ENCODE data around the gene DXO. TPM values are rescaled to one million over a fixed set of nuclear protein-coding genes. Genes with fewer than 3 reads are reported as not detected.

DXO gene
- 19.4 and 23.9 TPM in 2 replicates for total RNA-seq (2014; rRNA removed; shearing (Covaris generic))

DNA sequence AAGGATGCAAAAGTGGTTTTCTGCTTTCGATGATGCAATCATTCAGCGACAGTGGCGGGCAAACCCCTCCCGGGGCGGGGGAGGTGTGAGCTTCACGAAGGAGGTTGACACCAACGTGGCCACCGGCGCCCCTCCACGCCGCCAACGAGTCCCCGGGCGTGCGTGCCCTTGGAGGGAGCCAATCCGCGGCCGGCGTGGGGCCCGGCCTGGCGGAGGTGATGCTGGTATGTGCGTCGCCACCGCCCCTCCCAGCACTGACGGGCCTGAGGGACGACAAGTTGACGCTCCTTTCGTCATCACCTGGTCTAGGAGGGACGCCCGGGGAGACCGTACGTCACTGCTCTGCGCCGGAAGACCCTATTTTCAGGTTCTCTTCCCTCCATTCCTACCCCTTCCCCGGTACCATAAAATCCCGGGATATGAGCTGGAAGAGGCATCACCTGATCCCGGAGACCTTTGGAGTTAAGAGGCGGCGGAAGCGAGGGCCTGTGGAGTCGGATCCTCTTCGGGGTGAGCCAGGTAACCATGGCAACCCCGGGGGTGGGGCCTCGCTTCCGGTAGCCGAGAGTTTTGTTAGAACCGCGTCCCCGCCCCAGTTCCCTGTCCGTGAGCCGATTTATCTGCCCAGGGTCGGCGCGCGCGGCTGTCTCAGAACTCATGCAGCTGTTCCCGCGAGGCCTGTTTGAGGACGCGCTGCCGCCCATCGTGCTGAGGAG lies at the start of gene DXO:
DXO (minus strand) TSS at position 146 of the 716 bp plus-strand sequence. CDS start 463 bp downstream, outside the sequence.

GRCh38 chr6:32014547-32014946 lies 42.6 kb upstream of the DXO start, which contains the start of gene C4B:
C4B (plus strand) TSS chr6:32014795; CDS start chr6:32014846, 51 bp downstream.

GRCh38 chr6:31981744-31982143 lies 9.8 kb upstream of the DXO start, which contains the start of gene C4A:
C4A (plus strand) TSS chr6:31982057; CDS start chr6:31982108, 51 bp downstream.

GRCh38 chr6:31958741-31959739 lies 12.9 kb downstream of the DXO start, which contains the start of the genes NELFE and SKIC2:
NELFE (minus strand) TSS chr6:31958971; CDS start chr6:31958446, 525 bp downstream.
SKIC2 (plus strand) TSS chr6:31959175; CDS start chr6:31959193, 18 bp downstream.

DNA sequence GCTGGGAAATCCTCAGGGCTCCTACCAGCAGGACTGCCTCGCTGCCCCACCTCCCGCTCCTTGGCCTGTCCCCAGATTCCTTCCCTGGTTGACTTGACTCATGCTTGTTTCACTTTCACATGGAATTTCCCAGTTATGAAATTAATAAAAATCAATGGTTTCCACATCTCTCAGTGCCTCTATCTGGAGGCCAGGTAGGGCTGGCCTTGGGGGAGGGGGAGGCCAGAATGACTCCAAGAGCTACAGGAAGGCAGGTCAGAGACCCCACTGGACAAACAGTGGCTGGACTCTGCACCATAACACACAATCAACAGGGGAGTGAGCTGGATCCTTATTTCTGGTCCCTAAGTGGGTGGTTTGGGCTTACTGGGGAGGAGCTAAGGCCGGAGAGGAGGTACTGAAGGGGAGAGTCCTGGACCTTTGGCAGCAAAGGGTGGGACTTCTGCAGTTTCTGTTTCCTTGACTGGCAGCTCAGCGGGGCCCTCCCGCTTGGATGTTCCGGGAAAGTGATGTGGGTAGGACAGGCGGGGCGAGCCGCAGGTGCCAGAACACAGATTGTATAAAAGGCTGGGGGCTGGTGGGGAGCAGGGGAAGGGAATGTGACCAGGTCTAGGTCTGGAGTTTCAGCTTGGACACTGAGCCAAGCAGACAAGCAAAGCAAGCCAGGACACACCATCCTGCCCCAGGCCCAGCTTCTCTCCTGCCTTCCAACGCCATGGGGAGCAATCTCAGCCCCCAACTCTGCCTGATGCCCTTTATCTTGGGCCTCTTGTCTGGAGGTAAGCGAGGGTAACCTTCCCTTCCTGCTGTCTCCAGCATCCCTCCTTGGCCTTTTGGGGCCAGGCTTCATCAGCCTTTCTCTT lies 26.2 kb downstream of the DXO start, which contains the start of gene CFB:
CFB (plus strand) TSS at position 589 of the 863 bp plus-strand sequence; CDS start at position 716, 127 bp downstream.

GRCh38 chr6:31927242-31927862 lies 44.6 kb downstream of the DXO start, which contains the start of gene C2:
C2 (plus strand) TSS chr6:31927717; CDS start chr6:31927753, 36 bp downstream.

Small RNA genes lying within 50 kb of the gene (small RNA-seq; reads per million reads assigned to genes)
- gene AL645922.1, result not detected

Other genes with a start within 250 kb of the DXO start
- not detected in 2 replicates for gene MPIG6B, start 248.8 kb downstream of the DXO start, total RNA-seq (2014; rRNA removed; shearing (Covaris generic))
- gene DDAH2, start 242.8 kb downstream of the DXO start, total RNA-seq (2014; rRNA removed; shearing (Covaris generic)), result 25.3 and 28.6 TPM in 2 replicates
- 484 and 511 TPM in 2 replicates for gene CLIC1, start 235.6 kb downstream of the DXO start, total RNA-seq (2014; rRNA removed; shearing (Covaris generic))
- 14.9 and 36.7 TPM in 2 replicates for gene MSH5, start 232.1 kb downstream of the DXO start, total RNA-seq (2014; rRNA removed; shearing (Covaris generic))
- gene SAPCD1, start 209.5 kb downstream of the DXO start, total RNA-seq (2014; rRNA removed; shearing (Covaris generic)), result 13.0 and 13.2 TPM in 2 replicates
- gene VWA7, start 194.8 kb downstream of the DXO start, total RNA-seq (2014; rRNA removed; shearing (Covaris generic)), result 0.34 TPM in 2 replicates
- 57.3 and 58.7 TPM in 2 replicates for gene VARS1, start 176.4 kb downstream of the DXO start, total RNA-seq (2014; rRNA removed; shearing (Covaris generic))
- gene LSM2, start 165.2 kb downstream of the DXO start, total RNA-seq (2014; rRNA removed; shearing (Covaris generic)), result 39.2 and 40.2 TPM in 2 replicates
- gene HSPA1L, start 156.9 kb downstream of the DXO start, total RNA-seq (2014; rRNA removed; shearing (Covaris generic)), result 0.11 and 0.50 TPM in 2 replicates
- gene HSPA1A, start 156.6 kb downstream of the DXO start, total RNA-seq (2014; rRNA removed; shearing (Covaris generic)), result 37.6 and 43.8 TPM in 2 replicates
- 32.0 and 46.5 TPM in 2 replicates for gene HSPA1B, start 144.4 kb downstream of the DXO start, total RNA-seq (2014; rRNA removed; shearing (Covaris generic))
- 15.9 and 16.8 TPM in 2 replicates for gene NEU1, start 109.3 kb downstream of the DXO start, total RNA-seq (2014; rRNA removed; shearing (Covaris generic))
- gene SLC44A4, start 93.1 kb downstream of the DXO start, total RNA-seq (2014; rRNA removed; shearing (Covaris generic)), result 0.37 TPM in 1 of 2 replicates, not detected in the other
- gene EHMT2, start 74.4 kb downstream of the DXO start, total RNA-seq (2014; rRNA removed; shearing (Covaris generic)), result 29.6 and 34.8 TPM in 2 replicates
- gene ZBTB12, start 70.1 kb downstream of the DXO start, total RNA-seq (2014; rRNA removed; shearing (Covaris generic)), result 5.6 and 6.4 TPM in 2 replicates
- gene C2, start 44.4 kb downstream of the DXO start, total RNA-seq (2014; rRNA removed; shearing (Covaris generic)), result 0.15 TPM in 1 of 2 replicates, not detected in the other
- gene CFB, start 26.0 kb downstream of the DXO start, total RNA-seq (2014; rRNA removed; shearing (Covaris generic)), result 0.60 and 1.6 TPM in 2 replicates
- 134 and 146 TPM in 2 replicates for gene NELFE, start 13.2 kb downstream of the DXO start, total RNA-seq (2014; rRNA removed; shearing (Covaris generic))
- gene SKIC2, start 13.0 kb downstream of the DXO start, total RNA-seq (2014; rRNA removed; shearing (Covaris generic)), result 63.1 and 63.8 TPM in 2 replicates
- 0.94 and 2.3 TPM in 2 replicates for gene C4A, start 9.9 kb upstream of the DXO start, total RNA-seq (2014; rRNA removed; shearing (Covaris generic))
- 1.8 and 2.1 TPM in 2 replicates for gene C4B, start 42.7 kb upstream of the DXO start, total RNA-seq (2014; rRNA removed; shearing (Covaris generic))
- gene CYP21A2, start 66.3 kb upstream of the DXO start, total RNA-seq (2014; rRNA removed; shearing (Covaris generic)), result not detected in 2 replicates
- 1.3 and 2.7 TPM in 2 replicates for gene TNXB, start 137.2 kb upstream of the DXO start, total RNA-seq (2014; rRNA removed; shearing (Covaris generic))
- gene ATF6B, start 156.1 kb upstream of the DXO start, total RNA-seq (2014; rRNA removed; shearing (Covaris generic)), result 15.8 and 22.7 TPM in 2 replicates
- 5.5 and 6.6 TPM in 2 replicates for gene FKBPL, start 158.2 kb upstream of the DXO start, total RNA-seq (2014; rRNA removed; shearing (Covaris generic))
- gene PRRT1, start 179.8 kb upstream of the DXO start, total RNA-seq (2014; rRNA removed; shearing (Covaris generic)), result 0.19 TPM in 1 of 2 replicates, not detected in the other
- gene PPT2, start 182.0 kb upstream of the DXO start, total RNA-seq (2014; rRNA removed; shearing (Covaris generic)), result 27.3 and 73.0 TPM in 2 replicates
- 5.5 and 12.9 TPM in 2 replicates for gene EGFL8, start 192.5 kb upstream of the DXO start, total RNA-seq (2014; rRNA removed; shearing (Covaris generic))
- 53.5 and 66.1 TPM in 2 replicates for gene AGPAT1, start 203.9 kb upstream of the DXO start, total RNA-seq (2014; rRNA removed; shearing (Covaris generic))
- 39.9 and 40.1 TPM in 2 replicates for gene RNF5, start 206.3 kb upstream of the DXO start, total RNA-seq (2014; rRNA removed; shearing (Covaris generic))
- 0.64 and 2.6 TPM in 2 replicates for gene AGER, start 212.1 kb upstream of the DXO start, total RNA-seq (2014; rRNA removed; shearing (Covaris generic))
- gene PBX2, start 218.1 kb upstream of the DXO start, total RNA-seq (2014; rRNA removed; shearing (Covaris generic)), result 19.9 and 33.7 TPM in 2 replicates
- 13.7 and 15.4 TPM in 2 replicates for gene GPSM3, start 220.5 kb upstream of the DXO start, total RNA-seq (2014; rRNA removed; shearing (Covaris generic))